ENCODE data around the gene PCF11.
"Not testable (repeated sequence)": the region's sequence is repeated elsewhere in the genome, so short reads cannot be mapped to it uniquely, and the experiment has no call there.

Gene PCF11

GRCh38 chr11:83192606-83193245 lies 35.8 kb downstream of the PCF11 start:
- DNase-seq (ENCODE audit: low read depth): no peak

DNA sequence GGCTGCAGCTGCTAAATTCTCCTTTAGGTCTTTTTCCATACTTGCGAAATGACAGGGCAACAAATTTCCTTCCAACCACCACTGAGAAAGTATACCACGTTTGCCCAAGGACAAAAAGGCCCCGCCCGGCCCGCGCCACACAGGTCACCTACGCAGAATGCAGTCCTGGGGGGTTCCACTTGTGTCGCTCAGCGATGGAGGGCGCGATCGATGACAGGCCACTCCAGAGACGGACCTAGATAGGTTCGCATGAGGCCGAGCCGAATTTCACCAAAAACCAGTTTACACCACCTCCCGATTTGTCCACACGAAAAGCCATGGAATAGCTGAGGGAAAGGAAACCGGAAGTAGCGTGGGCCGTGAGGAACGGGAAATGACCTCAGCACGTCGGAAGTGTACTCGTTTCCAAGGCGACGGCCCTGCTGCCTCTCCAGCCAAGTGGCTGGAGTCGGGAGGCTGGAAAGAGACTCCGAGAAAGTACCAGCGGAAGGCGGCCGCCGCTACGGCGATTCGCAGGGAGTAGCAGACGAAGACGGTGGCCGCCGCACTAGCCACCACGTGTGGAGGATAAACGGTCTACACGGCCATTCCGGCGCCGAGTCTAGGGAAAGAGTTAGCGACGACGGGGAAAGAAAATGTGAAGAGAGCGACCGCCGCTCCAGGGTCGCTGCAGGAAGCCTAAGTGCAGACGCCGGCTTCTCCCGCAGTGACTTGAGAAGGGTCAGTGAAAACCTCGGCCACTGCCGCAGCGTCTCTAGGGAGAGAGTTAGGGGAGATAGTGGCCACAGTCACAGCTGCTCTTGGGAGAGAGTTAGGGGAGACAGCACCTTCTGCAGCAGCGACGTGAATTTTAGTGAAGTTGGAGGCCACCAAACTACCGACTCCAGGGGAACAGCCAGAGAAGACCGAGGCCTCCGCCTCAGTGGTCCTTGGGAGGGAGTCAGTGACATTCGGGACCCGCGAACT lies 36.7 kb downstream of the PCF11 start, which contains the start of gene ANKRD42:
ANKRD42 (plus strand) TSS at position 398 of the 966 bp plus-strand sequence. CDS start 959 bp downstream, outside the sequence.
- DNase-seq (ENCODE audit: low read depth): peak; percentile 82

- DNase-seq (ENCODE audit: low read depth): peak; percentile 30
Observed at GRCh38 chr11:83194281-83195142, 37.6 kb downstream of the PCF11 start.

GRCh38 chr11:83195143-83195466 lies 38.2 kb downstream of the PCF11 start:
- DNase-seq (ENCODE audit: low read depth): no peak

GRCh38 chr11:83195649-83196048 lies 38.7 kb downstream of the PCF11 start:
- DNase-seq (ENCODE audit: low read depth): no peak

GRCh38 chr11:83200035-83200434 lies 43.1 kb downstream of the PCF11 start:
- no peak for DNase-seq (ENCODE audit: low read depth)

GRCh38 chr11:83205608-83206185 lies 48.8 kb downstream of the PCF11 start:
- no peak for DNase-seq (ENCODE audit: low read depth)

DNA sequence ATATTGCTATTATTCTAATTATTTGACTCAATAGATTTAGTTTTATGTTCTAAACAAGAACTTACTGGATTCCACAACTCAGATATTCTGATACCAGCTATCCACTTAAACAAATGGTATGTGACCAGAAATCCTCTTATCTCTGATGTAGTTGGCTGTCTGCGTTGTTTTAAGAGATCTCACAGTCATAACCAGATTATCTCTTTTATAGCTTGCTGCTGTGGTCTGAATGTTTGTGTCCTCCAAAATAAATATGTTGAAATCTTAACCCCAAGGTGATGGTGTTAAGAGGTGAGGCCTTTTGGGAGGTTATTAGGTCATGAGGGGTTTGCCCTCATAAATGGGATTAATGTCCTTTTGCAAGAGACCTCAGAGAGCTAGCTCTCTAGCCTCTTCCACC lies 49.3 kb downstream of the PCF11 start:
- no peak for DNase-seq (ENCODE audit: low read depth)

DNA sequence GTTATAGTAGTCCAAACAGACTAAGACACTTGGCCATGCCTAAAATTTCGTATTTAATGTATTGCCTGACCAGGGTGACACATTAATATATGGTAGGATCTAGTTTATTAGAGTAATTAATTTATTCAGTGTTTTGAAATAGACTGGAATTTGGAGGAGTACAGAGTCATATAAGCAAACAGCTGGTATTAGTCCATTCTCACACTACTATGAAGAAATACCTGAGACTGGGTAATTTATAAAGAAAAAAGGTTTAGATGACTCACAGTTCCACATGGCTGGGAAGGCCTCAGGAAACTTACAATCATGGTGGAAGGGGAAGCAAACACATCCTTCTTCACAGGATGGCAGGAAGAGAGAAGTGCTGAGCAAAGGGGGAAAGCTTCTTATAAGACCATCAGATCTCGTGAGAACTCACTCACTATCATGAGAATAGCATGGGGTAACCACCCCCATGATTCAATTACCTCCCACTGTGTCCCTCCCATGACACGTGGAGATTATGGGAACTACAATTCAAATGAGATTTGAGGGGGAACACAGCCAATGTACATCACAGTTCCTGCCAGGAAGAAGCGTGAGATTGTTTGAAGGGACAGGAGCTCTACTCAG lies 49.9 kb downstream of the PCF11 start:
- DNase-seq (ENCODE audit: low read depth): not testable (repeated sequence)

DNA sequence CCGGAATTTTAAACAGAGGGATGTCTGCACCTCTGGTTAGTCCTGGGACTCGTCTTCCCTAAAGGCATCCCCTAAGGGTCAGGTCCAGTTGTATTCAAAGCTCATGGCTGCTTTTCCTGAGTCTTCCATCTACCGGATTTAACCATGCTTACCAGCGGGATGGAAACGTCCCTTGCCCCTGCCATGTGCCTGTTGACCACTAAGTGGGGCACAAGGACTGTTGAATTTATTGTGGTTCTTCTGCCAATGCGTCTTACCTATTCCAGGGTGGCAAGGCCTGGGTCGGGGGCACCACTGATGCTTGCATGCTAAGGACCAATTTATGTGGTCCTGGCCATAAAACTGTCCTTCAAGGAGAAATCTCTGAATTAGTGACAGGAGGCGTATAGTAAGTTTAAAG lies 62.2 kb downstream of the PCF11 start:
- no peak for DNase-seq (ENCODE audit: low read depth)

- no peak for DNase-seq (ENCODE audit: low read depth)
Observed at GRCh38 chr11:83220260-83220659, 63.3 kb downstream of the PCF11 start.

DNA sequence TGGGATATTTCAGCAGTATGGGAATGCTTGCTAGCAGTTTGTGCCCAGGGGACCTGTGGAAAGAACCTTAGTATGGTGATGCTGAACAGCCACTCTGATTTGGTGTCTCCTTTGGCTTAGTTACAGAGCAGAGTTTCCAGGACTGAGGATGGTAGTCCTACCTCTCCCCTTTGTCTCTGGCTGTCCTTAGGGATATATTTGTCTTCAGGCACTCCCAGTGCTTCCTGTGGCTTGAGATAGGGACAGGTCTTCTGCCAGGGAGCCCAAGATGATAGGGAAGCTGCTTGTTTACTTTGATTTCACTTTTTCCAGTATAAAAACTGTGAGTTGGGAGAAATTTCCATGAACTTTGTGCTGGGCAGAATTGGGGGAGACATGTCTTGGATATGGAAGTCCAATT lies 64.8 kb downstream of the PCF11 start:
- DNase-seq (ENCODE audit: low read depth): no peak

DNA sequence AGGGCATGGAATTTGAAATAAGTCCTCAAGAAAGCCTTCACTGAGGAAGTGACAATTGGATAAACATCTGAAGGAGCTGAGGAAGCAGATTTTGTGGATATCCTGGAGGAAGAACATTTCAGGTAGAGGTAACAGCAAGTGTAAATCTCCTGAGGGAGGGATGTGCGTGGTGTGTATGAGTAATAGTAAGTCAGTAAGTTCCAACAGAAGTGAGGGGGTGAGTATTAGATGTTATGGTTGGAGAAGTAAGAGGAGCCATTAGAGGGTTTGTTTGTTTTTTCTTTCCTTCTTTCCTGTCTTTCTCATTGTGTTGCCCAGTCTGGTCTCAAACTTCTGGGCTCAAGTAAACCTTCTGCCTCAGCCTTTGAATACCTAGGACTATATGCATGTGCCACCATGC lies 65.6 kb downstream of the PCF11 start:
- no peak for DNase-seq (ENCODE audit: low read depth)

DNA sequence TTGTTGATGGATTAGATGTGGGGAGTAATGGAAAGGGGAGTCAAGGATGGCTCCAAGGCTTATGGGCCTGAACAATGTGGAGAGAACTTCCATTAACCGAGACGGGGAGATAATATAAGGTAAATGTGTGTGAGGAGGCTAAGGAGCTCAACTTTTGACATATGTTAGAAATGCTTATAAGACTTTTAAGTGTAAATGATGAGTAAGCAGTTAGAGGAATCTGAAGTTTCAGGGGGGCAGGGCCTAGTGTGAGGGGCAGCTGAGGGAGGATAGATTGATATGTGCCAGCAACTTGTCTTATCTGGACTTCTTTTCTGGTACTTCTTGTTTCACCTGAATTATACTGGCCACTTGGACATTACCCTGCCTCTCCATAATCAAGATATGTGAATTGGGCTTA lies 66.5 kb downstream of the PCF11 start:
- no peak for DNase-seq (ENCODE audit: low read depth)

GRCh38 chr11:83235825-83236224 lies 78.9 kb downstream of the PCF11 start:
- DNase-seq (ENCODE audit: low read depth): no peak

All from activated T-cell treated with anti-CD3 and anti-CD28 coated beads for 24 hours (primary cell).